LNCAP (cell line): ENCODE data around the gene ATP2B2.

Source experiments
- CTCF ChIP-seq: fragments of 450-650 bp; IDR thresholded peaks from 2 replicates; pipeline ENCODE4 v1.5.1; 2017; ENCODE audit warnings: mild to moderate bottlenecking

ATP2B2 gene

GRCh38 chr3:10505050-10505790, at the start of gene ATP2B2:
Gene ATP2B2, minus strand, starts transcription at chr3:10505586. Its CDS starts 56,043 bp downstream, at chr3:10449543.
- TF ChIP-seq CTCF = no peak

GRCh38 chr3:10554746-10555145, 49.4 kb upstream of the ATP2B2 start:
- TF ChIP-seq CTCF = no peak

- TF ChIP-seq CTCF = no peak
Observed at GRCh38 chr3:10554236-10554611, 48.8 kb upstream of the ATP2B2 start.

GRCh38 chr3:10553591-10554235, 48.3 kb upstream of the ATP2B2 start:
- TF ChIP-seq CTCF = no peak

- TF ChIP-seq CTCF = no peak
Observed at GRCh38 chr3:10552631-10552943, 47.2 kb upstream of the ATP2B2 start.

GRCh38 chr3:10551821-10552630, 46.6 kb upstream of the ATP2B2 start:
- no peak for TF ChIP-seq CTCF

- no peak for TF ChIP-seq CTCF
Observed at GRCh38 chr3:10551139-10551538, 45.8 kb upstream of the ATP2B2 start.
